HG02852 (cell line): Measurements from ENCODE around the gene ATXN7L3.

Experiments used
- ATAC-seq: cut with Tn5 transposase; IDR thresholded peaks from one replicate; pipeline ENCODE4 v1.9.1; 2021; ENCODE audit warnings: mild to moderate bottlenecking, moderate library complexity; ENCODE audit not compliant: unreplicated experiment

Gene ATXN7L3

GRCh38 chr17:44202756-44203155 lies 3.1 kb upstream of the ATXN7L3 start:
- no peak for ATAC-seq

GRCh38 chr17:44200478-44201155 lies 933 bp upstream of the ATXN7L3 start:
- ATAC-seq = peak; percentile 8

GRCh38 chr17:44198721-44199552 lies 747 bp downstream of the ATXN7L3 start:
- peak; percentile 17 for ATAC-seq

GRCh38 chr17:44197980-44198720 lies 1.5 kb downstream of the ATXN7L3 start:
- ATAC-seq = no peak

GRCh38 chr17:44197107-44197506 lies 2.6 kb downstream of the ATXN7L3 start:
- no peak for ATAC-seq

- ATAC-seq = no peak
Observed at GRCh38 chr17:44193326-44194084, 6.2 kb downstream of the ATXN7L3 start.

GRCh38 chr17:44192750-44193149 lies 6.9 kb downstream of the ATXN7L3 start:
- no peak for ATAC-seq

GRCh38 chr17:44191941-44192496 lies 7.7 kb downstream of the ATXN7L3 start:
- ATAC-seq = no peak

- ATAC-seq = no peak
Observed at GRCh38 chr17:44191369-44191768, 8.3 kb downstream of the ATXN7L3 start.

- ATAC-seq = no peak
Observed at GRCh38 chr17:44190481-44190880, 9.2 kb downstream of the ATXN7L3 start.

GRCh38 chr17:44188576-44189403 lies 10.9 kb downstream of the ATXN7L3 start:
- ATAC-seq = no peak

GRCh38 chr17:44187131-44187899 lies 12.4 kb downstream of the ATXN7L3 start:
- peak; percentile 50 for ATAC-seq

- ATAC-seq = peak; percentile 85
Observed at GRCh38 chr17:44186307-44187130, 13.2 kb downstream of the ATXN7L3 start, which contains the start of gene TMUB2. TMUB2 (plus strand) TSS chr17:44186972; CDS start chr17:44187709, 737 bp downstream.

GRCh38 chr17:44184212-44184810 lies 15.4 kb downstream of the ATXN7L3 start:
- ATAC-seq = no peak

- no peak for ATAC-seq
Observed at GRCh38 chr17:44183024-44183423, 16.7 kb downstream of the ATXN7L3 start.

GRCh38 chr17:44178133-44178532 lies 21.6 kb downstream of the ATXN7L3 start:
- no peak for ATAC-seq

GRCh38 chr17:44177640-44178039 lies 22.0 kb downstream of the ATXN7L3 start:
- no peak for ATAC-seq
